Natural killer cell (primary cell): ENCODE measurements around the gene TCF7. TPM values are rescaled to one million over a fixed set of nuclear protein-coding genes. Genes with fewer than 3 reads are reported as not detected.

Experiments used
- ATAC-seq, 3 donors: fragments of 150-1000 bp in 2 of 3; fragments of 200-7000 bp in 1 of 3; cut with Tn5 transposase; 1 replicate in 1 of 3; 2 replicates in 2 of 3; pipeline ENCODE4 v1.10.0; 2021; ENCODE audit warnings: mild to moderate bottlenecking in 2 of 3, moderate library complexity in 2 of 3
- DNase-seq, 2 donors: peaks; one replicate each; pipeline versions ENCODE4 v3.0.0 to v3.0.0-alpha.2; 2013 to 2021; ENCODE audit warnings: mixed read lengths in 1 of 2
- H3K27ac ChIP-seq: one replicate; pipeline ENCODE4 v1.5.1; 2013; ENCODE audit warnings: mild to moderate bottlenecking, low read length
- H3K27me3 ChIP-seq: one replicate; pipeline ENCODE4 v1.6.1; 2013; ENCODE audit warnings: low read length; ENCODE audit not compliant: control insufficient read depth, insufficient read depth
- H3K36me3 ChIP-seq: one replicate; pipeline ENCODE4 v1.6.1; 2013; ENCODE audit warnings: low read length; ENCODE audit not compliant: control insufficient read depth, insufficient read depth
- H3K4me1 ChIP-seq: one replicate; pipeline ENCODE4 v1.6.1; 2013; ENCODE audit warnings: low read length; ENCODE audit not compliant: control insufficient read depth, insufficient read depth
- H3K4me3 ChIP-seq: one replicate; pipeline ENCODE4 v1.5.1; 2013; ENCODE audit warnings: low read length
- H3K9me3 ChIP-seq: one replicate; pipeline ENCODE4 v1.6.1; 2013; ENCODE audit warnings: low read length; ENCODE audit not compliant: control insufficient read depth, insufficient read depth
- H3K27ac Mint-ChIP-seq, 2 donors: one replicate each; pipeline ENCODE4 v1.8.0; 2022; ENCODE audit warnings: mild to moderate bottlenecking in 2 of 2, mixed read lengths in 2 of 2, moderate library complexity in 1 of 2
- H3K27me3 Mint-ChIP-seq, 2 donors: one replicate each; pipeline ENCODE4 v1.8.0; 2022; ENCODE audit warnings: low read depth in 2 of 2, mixed read lengths in 2 of 2
- H3K36me3 Mint-ChIP-seq: one replicate; pipeline ENCODE4 v1.8.0; 2022; ENCODE audit warnings: mixed read lengths
- H3K4me1 Mint-ChIP-seq, 2 donors: one replicate each; pipeline ENCODE4 v1.8.0; 2022; ENCODE audit warnings: mixed read lengths in 2 of 2
- H3K4me3 Mint-ChIP-seq: one replicate; pipeline ENCODE4 v1.8.0; 2022; ENCODE audit warnings: mild to moderate bottlenecking, moderate library complexity, mixed read lengths
- H3K9me3 Mint-ChIP-seq, 2 donors: one replicate each; pipeline ENCODE4 v1.8.0; 2022; ENCODE audit warnings: mixed read lengths in 2 of 2
- CTCF ChIP-seq: fragments of 200-600 bp; IDR thresholded peaks from one replicate; pipeline ENCODE4 v1.8.0; 2022; ENCODE audit warnings: antibody characterized with exemption
- WGBS: methylation state at CpG from one replicate; pipeline ENCODE4 v1.1.7; 2013; ENCODE audit warnings: missing lambda C conversion rate; ENCODE audit not compliant: insufficient coverage; 5-methylcytosine and 5-hydroxymethylcytosine counted together
- intact Hi-C: fragments of 100-400 bp; cut with micrococcal nuclease; formaldehyde crosslinking; loops from one replicate; pipeline ENCODE4 v1.14.2; 2022
- total RNA-seq, 4 donors: library from RNA; stranded (reverse); fragments of 120-200 nt in 1 of 4; gene quantifications; one replicate each; pipeline versions ENCODE4 v1.2.3 to v1.2.4, GENCODE V29; 2013 to 2022

TCF7 gene
- total RNA-seq, 3 donors from 2014 or later (not counting 1 experiment from before 2014, with no cell fraction given), result 97.7 to 203 (median 158) TPM

- no peaks in the 10 kb centered on the region for H3K4me1 Mint-ChIP-seq
- no peaks in the 10 kb centered on the region for H3K36me3 Mint-ChIP-seq
- H3K36me3 ChIP-seq, result no peaks in the 10 kb centered on the region
- H3K27me3 ChIP-seq, result no peaks in the 10 kb centered on the region
- TF ChIP-seq CTCF, result no peak
- H3K9me3 Mint-ChIP-seq, result no peaks in the 10 kb centered on the region
- ATAC-seq (no peak), DNase-seq (no peak)
- H3K4me3 ChIP-seq, result no peak overlapping the region
- H3K4me1 ChIP-seq, result no peaks in the 10 kb centered on the region
- no peak overlapping the region for H3K27ac Mint-ChIP-seq
- no peak overlapping the region for H3K4me3 Mint-ChIP-seq
- no peak overlapping the region for H3K27ac ChIP-seq
- no peaks in the 10 kb centered on the region for H3K27me3 Mint-ChIP-seq
- no peaks in the 10 kb centered on the region for H3K9me3 ChIP-seq
- intact Hi-C loops, result no loop called here
These were observed 69.0 kb downstream of the TCF7 start for GRCh38 chr5:134183481-134183880.

GRCh38 chr5:134184155-134185135 is 70.0 kb downstream of the TCF7 start:
- 67% methylated on average over 11 of the region's 11 CpGs for WGBS
- no peaks in the 10 kb centered on the region for H3K4me1 ChIP-seq
- Mint-ChIP-seq H3K27me3 (no peaks in the 10 kb centered on the region), H3K27ac (no peak overlapping the region), H3K4me1 (no peaks in the 10 kb centered on the region), H3K4me3 (no peak overlapping the region), H3K36me3 (no peaks in the 10 kb centered on the region), H3K9me3 (no peaks in the 10 kb centered on the region)
- intact Hi-C loops, result loop anchor here (1.0 kb wide), 2 partner anchors 105 to 402 kb away; no protein-coding TSS in a partner anchor
- no peak overlapping the region for H3K4me3 ChIP-seq
- TF ChIP-seq CTCF, result peak; percentile 95
- peak; percentile 94 to 100 (median 94) for ATAC-seq
- DNase-seq, result peak; percentile 70 to 90
- H3K27me3 ChIP-seq, result no peaks in the 10 kb centered on the region
- no peak overlapping the region for H3K27ac ChIP-seq
- no peaks in the 10 kb centered on the region for H3K9me3 ChIP-seq
- H3K36me3 ChIP-seq, result no peaks in the 10 kb centered on the region

GRCh38 chr5:134188092-134188491 is 73.6 kb downstream of the TCF7 start:
- Histone ChIP-seq H3K27me3 (no peaks in the 10 kb centered on the region), H3K4me1 (no peaks in the 10 kb centered on the region), H3K27ac (no peak overlapping the region), H3K36me3 (no peaks in the 10 kb centered on the region), H3K4me3 (no peak overlapping the region), H3K9me3 (no peaks in the 10 kb centered on the region)
- 96% methylated on average over 1 of the region's 1 CpG for WGBS
- intact Hi-C loops, result no loop called here
- Mint-ChIP-seq H3K9me3 (no peaks in the 10 kb centered on the region), H3K36me3 (no peaks in the 10 kb centered on the region), H3K27me3 (no peaks in the 10 kb centered on the region), H3K27ac (no peak overlapping the region), H3K4me1 (no peaks in the 10 kb centered on the region), H3K4me3 (no peak overlapping the region)
- ATAC-seq (no peak), DNase-seq (no peak)
- no peak for TF ChIP-seq CTCF
